Left ventricle myocardium inferior (tissue), 1 donor: ENCODE measurements around the gene PPP4R4. TPM values are rescaled to one million over a fixed set of nuclear protein-coding genes. Genes with fewer than 3 reads are reported as not detected.

Experiments used
- DNase-seq: peaks from one replicate; pipeline ENCODE4 v3.0.0-alpha.2; 2020
- H3K27ac ChIP-seq: fragments of 200-600 bp; replicated peaks from 2 replicates; pipeline ENCODE4 v1.8.0; 2021
- H3K27me3 ChIP-seq: fragments of 200-600 bp; 2 replicates; pipeline ENCODE4 v1.8.0; 2021; ENCODE audit warnings: low read depth
- H3K36me3 ChIP-seq: fragments of 200-600 bp; 2 replicates; pipeline ENCODE4 v1.8.0; 2021
- H3K4me1 ChIP-seq: fragments of 200-600 bp; 2 replicates; pipeline ENCODE4 v1.8.0; 2021
- H3K4me3 ChIP-seq: fragments of 200-600 bp; 2 replicates; pipeline ENCODE4 v1.8.0; 2021; ENCODE audit warnings: mild to moderate bottlenecking, moderate library complexity
- H3K9me3 ChIP-seq: fragments of 200-600 bp; replicated peaks from 2 replicates; pipeline ENCODE4 v1.8.0; 2021
- CTCF ChIP-seq: fragments of 200-600 bp; IDR thresholded peaks from 2 replicates; pipeline ENCODE4 v1.8.0; 2021; ENCODE audit warnings: antibody characterized with exemption, mild to moderate bottlenecking, borderline replicate concordance
- intact Hi-C: fragments of 100-400 bp; cut with micrococcal nuclease; formaldehyde crosslinking; loops from one replicate; pipeline ENCODE4 v1.11.0; 2022
- total RNA-seq: library from RNA; stranded (reverse); fragmentation: NEBNext Ultra II Directional; extraction: Animal tissue kit (Norgen Biotek cat#: 25700); gene quantifications from one replicate; pipeline ENCODE4 v1.2.1, GENCODE V29; 2021
- donor health status: DM: no; HTN: yes; CAD: no; lungs with severe emphysema.

The PPP4R4 gene
- total RNA-seq, 1 donor from 2014 or later = not detected

GRCh38 chr14:94142247-94142646 lies 31.9 kb upstream of the PPP4R4 start:
- H3K4me3 ChIP-seq = no peak overlapping the region
- no peak overlapping the region for H3K27ac ChIP-seq
- no peak for TF ChIP-seq CTCF
- intact Hi-C loops = no loop called here
- H3K27me3 ChIP-seq = peaks cover 18% of the 10 kb centered on the region
- no peaks in the 10 kb centered on the region for H3K36me3 ChIP-seq
- no peak for DNase-seq
- no peaks in the 10 kb centered on the region for H3K4me1 ChIP-seq
- no peaks in the 10 kb centered on the region for H3K9me3 ChIP-seq

- TF ChIP-seq CTCF = no peak
- H3K4me1 ChIP-seq = no peaks in the 10 kb centered on the region
- DNase-seq = no peak
- H3K36me3 ChIP-seq = no peaks in the 10 kb centered on the region
- no peaks in the 10 kb centered on the region for H3K9me3 ChIP-seq
- intact Hi-C loops = no loop called here
- H3K4me3 ChIP-seq = no peak overlapping the region
- H3K27ac ChIP-seq = no peak overlapping the region
- peaks cover 12% of the 10 kb centered on the region for H3K27me3 ChIP-seq
Observed at GRCh38 chr14:94142836-94143235, 31.3 kb upstream of the PPP4R4 start.

GRCh38 chr14:94143239-94143638 lies 30.9 kb upstream of the PPP4R4 start:
- no peak for DNase-seq
- Histone ChIP-seq H3K36me3 (no peaks in the 10 kb centered on the region), H3K4me1 (no peaks in the 10 kb centered on the region), H3K4me3 (no peak overlapping the region), H3K27ac (no peak overlapping the region), H3K27me3 (peaks cover 8% of the 10 kb centered on the region), H3K9me3 (no peaks in the 10 kb centered on the region)
- intact Hi-C loops = no loop called here
- peak; percentile 39 for TF ChIP-seq CTCF

- intact Hi-C loops = no loop called here
Observed at GRCh38 chr14:94143711-94144110, 30.4 kb upstream of the PPP4R4 start.

GRCh38 chr14:94144765-94145164 lies 29.4 kb upstream of the PPP4R4 start:
- intact Hi-C loops = no loop called here
- Histone ChIP-seq H3K4me1 (no peaks in the 10 kb centered on the region), H3K27me3 (no peaks in the 10 kb centered on the region), H3K4me3 (no peak overlapping the region), H3K36me3 (no peaks in the 10 kb centered on the region), H3K27ac (no peak overlapping the region), H3K9me3 (no peaks in the 10 kb centered on the region)
- no peak for TF ChIP-seq CTCF
- no peak for DNase-seq

More at GRCh38 chr14:94143711-94144110, 30.4 kb upstream of the PPP4R4 start:
- H3K27me3 ChIP-seq = peaks cover 3% of the 10 kb centered on the region
- no peaks in the 10 kb centered on the region for H3K4me1 ChIP-seq
- no peak overlapping the region for H3K27ac ChIP-seq
- H3K4me3 ChIP-seq = no peak overlapping the region
- H3K9me3 ChIP-seq = no peaks in the 10 kb centered on the region
- no peak for DNase-seq
- H3K36me3 ChIP-seq = no peaks in the 10 kb centered on the region
- no peak for TF ChIP-seq CTCF
